Fibroblast of skin of right quadriceps (primary cell): ENCODE measurements around the gene PIK3AP1.

ENCODE experiments used
- DNase-seq: peaks from one replicate; pipeline ENCODE4 v3.0.0-alpha.2; 2013

The PIK3AP1 gene

DNA sequence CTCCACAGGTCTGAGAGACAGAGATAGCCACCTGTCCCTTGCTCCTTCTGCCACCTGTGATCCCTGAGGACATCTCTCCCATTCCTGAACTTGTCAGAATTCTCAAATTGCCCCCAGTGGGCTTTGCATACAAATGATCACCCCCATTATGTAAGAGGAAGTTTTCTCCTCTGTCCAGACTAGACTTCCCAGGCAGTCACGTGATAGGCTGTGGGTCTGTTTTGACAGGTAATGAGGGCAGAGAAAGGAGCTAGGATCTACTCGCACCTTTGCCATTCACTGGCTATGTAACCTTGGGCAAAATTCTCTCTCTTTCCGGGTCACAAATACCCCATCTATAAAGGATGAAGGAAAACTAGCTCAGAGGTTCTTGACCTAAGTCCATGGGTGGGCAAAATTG lies 112.1 kb downstream of the PIK3AP1 start:
- no peak for DNase-seq

GRCh38 chr10:96606946-96607345 lies 113.4 kb downstream of the PIK3AP1 start:
- no peak for DNase-seq

GRCh38 chr10:96606216-96606615 lies 114.1 kb downstream of the PIK3AP1 start:
- DNase-seq, result peak; percentile 76

DNA sequence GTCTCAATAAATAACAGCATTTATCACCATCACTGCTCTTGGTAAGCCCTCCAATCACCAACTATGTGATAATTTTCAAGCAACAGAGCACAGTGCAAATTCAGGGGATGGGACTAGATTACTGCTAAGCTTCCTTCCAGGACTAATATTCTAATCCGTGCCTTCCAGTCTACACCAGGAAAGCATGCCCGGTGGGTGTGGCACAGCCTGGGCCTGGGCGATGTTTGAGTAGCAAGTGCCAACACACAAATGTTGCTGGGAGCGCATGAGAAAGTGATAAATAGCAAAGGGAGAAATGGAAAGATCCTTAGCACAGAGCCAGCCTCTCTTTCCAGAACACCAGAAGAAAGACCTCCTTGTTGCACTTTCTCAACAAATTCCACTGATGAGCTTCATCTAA lies 120.0 kb downstream of the PIK3AP1 start:
- DNase-seq, result no peak

DNA sequence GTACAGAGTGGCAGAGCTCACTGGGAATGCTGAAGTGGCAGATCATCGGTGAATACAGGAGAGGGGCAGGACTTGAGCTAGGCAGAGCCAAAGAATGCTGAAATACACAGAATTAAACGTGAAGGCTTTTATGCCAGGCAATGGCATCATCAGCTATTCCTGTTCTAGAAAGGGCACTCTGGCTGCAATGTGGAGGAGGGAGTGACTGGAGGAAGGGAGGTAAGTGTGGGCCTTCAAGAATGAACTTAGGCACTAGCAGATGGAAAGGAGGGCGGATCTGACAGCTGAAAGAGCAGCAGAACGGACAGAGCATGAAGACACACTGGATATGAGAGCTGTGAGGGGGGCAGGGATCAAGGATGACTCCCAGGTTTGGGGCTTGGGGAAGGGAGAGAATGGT lies 121.5 kb downstream of the PIK3AP1 start:
- DNase-seq, result no peak

DNA sequence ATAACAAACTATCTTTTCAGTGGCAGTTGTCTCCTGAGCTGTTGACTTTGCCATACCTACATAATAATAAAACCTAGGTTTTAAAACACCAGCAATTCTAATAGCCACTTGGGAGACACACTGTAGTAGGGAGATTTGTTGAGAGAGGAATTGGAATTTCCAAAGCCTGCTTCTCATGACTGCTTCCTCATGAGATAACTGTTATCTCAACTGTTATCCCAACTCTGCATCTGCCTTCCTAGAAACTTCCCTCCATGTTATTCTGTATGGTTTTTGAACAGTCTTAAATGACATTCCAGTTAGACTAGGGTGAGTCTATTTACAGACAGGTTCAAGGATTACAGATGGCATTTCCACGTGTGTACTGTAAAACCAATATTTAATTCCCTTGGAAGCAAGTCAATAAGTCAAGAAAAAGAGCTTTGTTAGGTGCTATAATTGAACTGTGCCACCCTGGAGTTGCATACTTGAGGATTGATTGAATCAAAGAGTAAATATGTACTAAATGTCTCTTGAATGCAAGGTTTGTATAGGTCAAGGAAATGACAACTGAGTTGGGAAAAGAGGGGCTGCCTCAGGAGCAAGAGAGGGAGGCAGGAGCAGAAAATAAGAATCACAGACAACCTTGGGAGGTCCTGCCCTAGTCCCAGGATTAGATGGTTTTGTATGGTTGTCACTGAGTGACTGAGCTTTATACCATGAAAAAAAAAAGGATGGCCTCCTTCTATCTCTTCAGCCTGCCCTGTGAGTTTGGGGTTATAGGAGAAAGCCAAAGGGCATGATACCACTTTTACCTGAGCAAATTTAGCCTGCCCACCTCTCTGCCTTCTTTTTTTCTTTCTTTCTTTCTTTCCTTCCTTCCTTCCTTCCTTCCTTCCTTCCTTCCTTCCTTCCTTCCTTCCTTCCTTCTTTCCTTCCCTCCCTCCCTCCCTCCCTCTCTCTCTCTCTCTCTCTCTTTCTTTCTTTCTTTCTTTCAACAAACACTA lies 123.6 kb downstream of the PIK3AP1 start:
- no peak for DNase-seq

GRCh38 chr10:96595741-96596140 lies 124.6 kb downstream of the PIK3AP1 start:
- no peak for DNase-seq

DNA sequence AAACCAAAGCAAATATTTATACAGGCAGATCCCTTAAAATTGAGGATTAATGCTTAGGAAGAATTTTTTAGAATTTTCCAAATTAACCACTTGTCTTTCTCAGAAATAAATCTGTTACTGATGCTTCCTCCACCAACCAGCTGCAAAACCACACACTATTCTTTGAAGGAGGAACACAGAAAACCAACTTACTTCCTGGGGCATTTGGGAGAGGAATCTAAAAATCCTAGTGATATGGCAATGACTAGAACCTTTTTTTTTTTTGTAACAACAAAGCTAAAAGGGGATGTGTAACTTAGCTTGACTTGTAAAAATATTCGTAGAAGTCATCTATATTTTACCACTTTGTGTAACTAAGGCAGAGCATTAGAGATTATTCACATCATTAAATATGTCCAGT lies 128.4 kb downstream of the PIK3AP1 start:
- no peak for DNase-seq

GRCh38 chr10:96588616-96589419 lies 131.5 kb downstream of the PIK3AP1 start:
- DNase-seq, result peak; percentile 68

GRCh38 chr10:96588060-96588554 lies 132.2 kb downstream of the PIK3AP1 start:
- DNase-seq, result no peak

DNA sequence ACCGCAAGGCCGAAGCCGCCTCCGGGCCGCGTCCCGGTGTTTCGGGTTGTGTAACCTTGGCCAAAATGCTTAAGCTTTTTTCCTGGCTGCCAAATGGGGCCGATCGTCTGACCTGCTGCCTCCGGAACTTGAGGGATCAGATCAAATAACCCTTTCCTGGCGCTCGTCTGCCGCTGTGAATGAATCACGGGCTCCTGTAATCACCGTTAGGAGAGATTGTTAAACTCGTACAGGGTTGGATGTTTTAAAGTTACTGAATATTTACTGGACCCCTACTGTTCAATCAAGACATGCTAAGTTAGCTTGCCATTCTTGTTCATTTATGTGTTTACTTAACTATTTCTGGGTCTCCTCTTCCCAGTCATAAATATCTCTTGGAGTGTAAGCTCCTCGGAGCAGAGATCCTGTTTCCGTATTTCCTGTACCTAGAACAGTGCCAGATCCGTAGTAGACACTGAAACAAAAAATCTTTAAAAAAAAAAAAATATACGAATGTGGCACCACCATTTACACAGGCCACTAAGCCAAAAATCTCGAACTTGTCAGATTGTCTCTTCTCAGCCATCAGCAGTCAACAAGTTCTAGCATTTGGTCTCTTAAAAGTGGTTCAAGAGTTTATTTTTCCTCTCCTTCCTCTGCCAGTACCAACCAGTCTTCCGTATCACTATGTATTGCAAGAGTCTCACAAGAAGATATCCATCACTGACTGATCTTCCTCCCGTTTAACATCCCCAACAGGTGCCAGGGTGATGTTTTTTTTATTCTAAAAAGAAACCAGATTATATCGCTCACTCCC lies 132.9 kb downstream of the PIK3AP1 start:
- peak; percentile 72 for DNase-seq

DNA sequence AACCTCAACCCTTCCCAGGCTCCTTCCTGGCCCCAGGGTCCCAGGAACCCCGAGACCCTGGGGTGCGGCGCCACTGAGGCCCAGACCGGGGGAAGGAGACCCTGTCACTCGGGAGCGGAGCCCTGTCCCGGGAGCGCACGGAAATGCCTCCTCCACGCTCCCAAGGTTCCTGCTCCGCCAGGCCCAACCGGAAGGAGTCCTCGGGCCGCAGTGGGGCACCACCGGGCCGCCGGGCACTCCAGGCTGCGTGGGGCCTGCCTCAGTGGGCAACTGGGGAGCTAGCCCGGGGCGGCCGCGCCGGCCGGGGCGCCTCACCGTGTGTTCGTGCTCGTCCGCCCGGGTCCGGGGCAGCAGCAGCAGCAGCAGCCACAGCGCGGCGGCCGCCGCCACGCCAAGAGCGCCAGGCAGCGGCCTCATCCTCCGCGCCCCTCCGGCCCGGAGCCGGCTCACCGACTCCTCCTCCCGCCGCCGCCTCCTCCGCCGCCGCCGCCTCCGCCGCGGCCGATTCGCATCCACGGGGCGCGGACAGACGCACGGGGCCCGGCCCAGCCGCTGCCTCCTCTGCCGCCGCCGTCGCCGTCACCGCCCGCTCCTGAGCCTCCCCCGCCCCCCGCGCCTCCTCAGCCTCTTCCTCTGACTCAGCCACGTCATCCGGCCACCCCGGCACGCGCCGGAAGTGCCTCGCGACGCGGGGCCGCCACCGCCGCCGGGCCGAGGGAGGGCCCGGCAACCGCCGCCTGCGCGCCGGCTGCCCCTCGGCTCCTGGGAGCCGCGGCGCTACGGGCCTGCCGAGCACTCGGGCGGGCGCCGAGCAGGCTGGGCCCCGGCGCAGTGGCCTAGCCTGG lies 133.7 kb downstream of the PIK3AP1 start, which contains the start of gene TM9SF3:
TM9SF3 (minus strand) TSS at position 594 of the 845 bp plus-strand sequence; CDS start at position 417, 177 bp downstream.
- peak; percentile 91 for DNase-seq

DNA sequence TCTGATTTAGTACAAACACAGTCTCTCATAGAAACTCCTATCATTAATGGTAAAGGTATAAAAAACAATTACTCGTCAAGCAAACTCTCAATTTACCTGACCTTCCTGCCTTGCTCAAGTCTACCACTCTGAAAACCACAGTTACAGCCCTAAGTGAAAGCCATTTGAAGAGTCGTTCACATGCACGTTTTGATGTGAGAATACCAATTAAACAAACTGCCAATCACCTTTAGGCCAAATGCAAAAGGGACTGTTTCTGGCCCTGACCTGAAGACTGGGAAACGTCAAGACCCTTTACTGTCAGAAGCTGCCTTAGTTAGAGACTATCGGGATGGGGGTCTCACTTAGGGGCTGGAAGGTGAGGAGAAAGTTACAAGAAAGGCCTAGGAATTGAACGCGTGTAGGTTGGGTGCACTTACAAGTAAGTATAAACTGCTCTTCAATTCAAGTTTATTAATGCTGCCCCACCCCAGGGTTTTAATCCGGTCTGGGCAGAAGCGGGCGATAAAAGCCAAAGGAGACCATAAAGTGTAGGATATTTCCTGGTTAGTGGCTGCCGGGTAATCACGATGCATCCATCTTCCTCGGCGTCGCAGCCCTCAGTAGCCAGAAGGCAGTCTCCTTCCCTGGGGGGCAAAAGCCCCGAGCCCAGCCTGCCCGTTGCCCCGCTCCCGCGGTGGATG lies 134.4 kb downstream of the PIK3AP1 start:
- peak; percentile 9 for DNase-seq

GRCh38 chr10:96584474-96584873 lies 135.8 kb downstream of the PIK3AP1 start:
- DNase-seq, result no peak

DNA sequence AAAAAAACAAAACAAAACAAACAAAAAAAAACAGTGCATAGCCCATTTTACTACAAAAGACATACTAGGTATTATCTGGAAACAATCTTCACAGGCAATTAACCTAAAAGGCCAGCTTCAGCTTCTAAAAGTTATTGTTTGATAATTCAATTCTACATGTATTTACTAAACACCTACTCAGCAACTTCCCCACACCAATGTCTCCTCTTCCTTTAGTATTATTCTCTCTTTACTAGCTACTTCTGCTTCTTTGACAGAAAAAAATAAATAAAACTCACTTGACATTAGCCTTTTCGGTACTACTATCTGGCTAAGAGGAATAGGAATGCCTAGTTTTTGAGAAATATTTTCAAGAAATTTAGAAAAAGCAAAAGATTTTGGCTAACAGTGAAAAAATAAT lies 136.3 kb downstream of the PIK3AP1 start:
- no peak for DNase-seq

DNA sequence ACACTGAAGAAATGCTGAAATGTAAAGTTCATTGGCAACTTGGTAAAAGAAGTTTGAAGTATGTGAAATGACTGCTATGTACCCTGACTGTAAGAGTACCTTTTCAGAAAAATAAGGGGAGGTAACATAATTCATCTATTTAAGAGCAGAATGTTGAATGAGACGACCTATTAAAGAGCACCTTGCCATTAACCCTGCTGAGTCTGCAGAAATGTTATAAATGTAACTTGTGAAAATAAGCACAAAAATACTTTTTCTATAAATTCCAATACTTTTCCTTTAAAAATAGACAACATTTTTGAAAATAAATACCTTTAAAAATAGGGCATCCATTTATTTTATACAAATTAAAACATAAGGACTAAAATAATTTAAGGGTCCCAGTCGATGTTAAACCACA lies 141.2 kb downstream of the PIK3AP1 start:
- DNase-seq, result no peak

- no peak for DNase-seq
Measured at GRCh38 chr10:96578633-96579032, 141.7 kb downstream of the PIK3AP1 start.

DNA sequence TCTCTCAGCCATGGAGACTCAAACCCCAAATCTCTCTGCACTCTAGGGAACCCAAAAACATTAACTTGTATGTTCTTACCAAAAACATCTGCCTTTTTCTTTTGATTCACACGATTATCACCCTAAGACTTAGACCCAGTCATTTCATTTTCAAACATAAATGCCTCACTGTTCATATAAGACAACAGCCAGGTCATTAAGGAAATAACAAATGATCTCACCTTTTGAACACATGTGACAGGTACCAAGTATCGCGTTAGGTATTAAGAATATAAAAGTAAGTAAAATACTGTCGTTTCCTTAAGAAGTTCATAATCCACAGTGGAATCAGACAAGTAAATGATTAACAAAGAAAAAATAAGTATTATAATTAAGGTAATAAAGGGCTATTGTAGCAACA lies 142.3 kb downstream of the PIK3AP1 start:
- no peak for DNase-seq

- DNase-seq, result no peak
Measured at GRCh38 chr10:96577069-96577468, 143.2 kb downstream of the PIK3AP1 start.

- DNase-seq, result no peak
Measured at GRCh38 chr10:96576277-96576980, 143.9 kb downstream of the PIK3AP1 start.
